HG02885 (cell line): ENCODE measurements around the gene CTSZ.

Source experiments
- ATAC-seq: cut with Tn5 transposase; IDR thresholded peaks from one replicate; pipeline ENCODE4 v1.9.1; 2021; ENCODE audit warnings: mild to moderate bottlenecking; ENCODE audit not compliant: unreplicated experiment, poor library complexity

CTSZ gene

GRCh38 chr20:59001449-59002171 is 5.4 kb downstream of the CTSZ start:
- ATAC-seq, result no peak

GRCh38 chr20:59001068-59001448 is 6.0 kb downstream of the CTSZ start:
- ATAC-seq, result no peak

DNA sequence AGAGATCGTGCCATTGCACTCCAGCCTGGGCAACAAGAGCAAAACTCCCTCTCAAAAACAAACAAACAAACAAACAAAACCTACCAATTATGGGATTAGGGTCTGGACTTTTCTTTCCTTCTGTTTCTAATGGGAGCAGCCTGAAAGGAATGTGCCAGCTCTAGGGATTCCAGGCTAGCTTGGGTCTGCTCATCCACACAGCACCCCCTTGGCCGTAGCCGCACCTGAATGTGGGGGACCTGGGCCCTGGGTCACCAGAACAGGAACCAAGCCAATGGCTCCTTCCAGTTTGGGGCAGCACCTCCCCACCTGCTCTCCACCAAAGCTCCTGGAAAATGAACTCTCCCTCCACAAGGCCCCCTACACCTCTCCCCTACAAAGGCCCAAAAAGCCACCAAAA is 6.7 kb downstream of the CTSZ start:
- no peak for ATAC-seq

- no peak for ATAC-seq
Observed at GRCh38 chr20:58998656-58999055, 8.4 kb downstream of the CTSZ start.

- no peak for ATAC-seq
Observed at GRCh38 chr20:58997141-58997770, 9.8 kb downstream of the CTSZ start.

DNA sequence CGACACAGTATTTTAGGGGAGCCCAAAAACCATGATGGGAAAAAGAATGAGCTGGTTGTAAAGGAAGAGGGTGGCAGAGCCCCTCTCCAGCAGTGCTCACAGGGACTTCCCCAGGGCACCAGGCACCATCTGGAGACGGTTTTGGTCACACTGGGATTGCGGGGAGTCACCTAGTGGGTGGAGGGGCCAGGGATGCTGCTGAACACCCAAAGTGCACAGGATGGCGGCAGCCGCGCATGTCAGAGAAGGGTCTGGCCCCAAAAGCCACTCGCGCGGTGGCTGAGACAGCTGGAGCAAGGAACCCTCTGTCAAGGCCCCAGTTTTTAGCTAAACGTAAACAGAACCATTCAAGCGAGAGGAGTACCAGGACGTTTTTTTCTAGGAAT is 10.8 kb downstream of the CTSZ start:
- ATAC-seq, result no peak

GRCh38 chr20:58995461-58996225 is 11.4 kb downstream of the CTSZ start:
- ATAC-seq, result no peak

DNA sequence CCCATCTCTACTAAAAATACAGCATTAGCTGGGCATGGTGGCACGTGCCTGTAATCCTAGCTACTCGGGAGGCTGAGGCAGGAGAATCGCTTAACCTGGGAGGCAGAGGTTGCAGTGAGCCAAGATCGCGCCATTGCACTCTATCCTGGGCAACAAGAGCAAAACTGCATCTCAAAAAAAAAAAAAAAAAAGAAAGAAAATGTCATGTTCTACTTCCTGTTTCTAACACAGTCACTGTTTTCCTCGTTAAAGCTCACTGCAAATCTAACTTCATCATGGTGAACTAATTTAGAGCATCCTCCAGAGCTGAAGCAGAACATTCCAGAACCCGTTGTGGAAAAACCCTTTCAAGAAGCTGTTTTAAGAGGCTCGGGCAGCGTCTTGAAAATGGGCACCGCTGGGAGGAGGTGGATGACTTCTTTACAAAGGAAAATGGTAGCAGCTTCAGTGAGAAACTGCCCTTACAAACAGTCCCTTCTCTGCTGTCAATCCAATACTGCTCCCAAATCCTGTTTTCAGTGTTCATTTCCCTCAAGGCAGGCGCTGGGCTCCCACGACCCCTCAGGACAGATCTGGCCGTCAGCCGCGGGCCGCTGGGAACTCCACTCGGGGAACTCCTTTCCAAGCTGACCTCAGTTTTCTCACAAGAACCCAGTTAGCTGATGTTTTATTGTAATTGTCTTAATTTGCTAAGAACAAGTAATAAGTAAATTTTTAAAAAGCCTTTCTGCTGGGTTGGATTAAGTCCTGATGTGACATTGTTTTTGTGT is 12.5 kb downstream of the CTSZ start:
- ATAC-seq, result no peak

GRCh38 chr20:58993332-58994248 is 13.5 kb downstream of the CTSZ start:
- no peak for ATAC-seq

- ATAC-seq, result no peak
Observed at GRCh38 chr20:58992911-58993310, 14.1 kb downstream of the CTSZ start.

DNA sequence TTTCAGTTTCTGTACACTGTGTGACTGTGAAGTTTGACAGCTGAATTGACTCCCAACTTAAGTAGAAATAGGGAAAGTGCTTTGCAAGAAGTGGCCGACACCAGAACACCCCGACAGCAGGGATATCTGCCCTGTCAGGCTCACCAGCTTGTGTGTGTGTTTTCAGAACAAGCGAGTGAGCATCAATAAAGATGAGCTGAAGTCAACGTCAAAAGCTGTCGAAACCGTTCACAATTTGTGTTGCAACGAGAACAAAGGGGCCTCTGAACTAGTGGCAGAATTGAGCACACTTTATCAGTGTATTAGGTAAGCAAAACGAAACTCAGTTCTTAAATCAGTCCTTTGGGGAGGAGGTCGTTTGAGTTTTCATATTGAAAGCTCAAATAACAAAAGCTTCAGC is 15.3 kb downstream of the CTSZ start:
- ATAC-seq, result no peak

GRCh38 chr20:58990651-58991445 is 16.2 kb downstream of the CTSZ start:
- no peak for ATAC-seq

GRCh38 chr20:58989196-58989595 is 17.9 kb downstream of the CTSZ start:
- ATAC-seq, result no peak

DNA sequence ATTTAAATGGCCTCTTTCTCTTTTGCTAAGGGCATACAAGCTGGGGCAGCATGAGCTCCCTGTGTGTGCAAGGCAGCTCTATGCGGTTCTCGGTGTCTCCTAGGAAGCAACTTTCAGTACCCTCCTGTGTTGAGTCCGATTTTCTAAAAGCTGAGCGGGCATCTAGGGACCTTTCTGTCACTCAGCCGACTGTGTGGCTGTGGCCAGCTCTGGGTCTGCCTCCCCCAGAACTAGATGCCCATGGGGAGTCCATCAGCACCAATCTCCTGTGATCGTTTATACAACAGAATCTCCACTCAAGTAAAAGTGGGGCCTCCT is 18.5 kb downstream of the CTSZ start:
- ATAC-seq, result no peak

DNA sequence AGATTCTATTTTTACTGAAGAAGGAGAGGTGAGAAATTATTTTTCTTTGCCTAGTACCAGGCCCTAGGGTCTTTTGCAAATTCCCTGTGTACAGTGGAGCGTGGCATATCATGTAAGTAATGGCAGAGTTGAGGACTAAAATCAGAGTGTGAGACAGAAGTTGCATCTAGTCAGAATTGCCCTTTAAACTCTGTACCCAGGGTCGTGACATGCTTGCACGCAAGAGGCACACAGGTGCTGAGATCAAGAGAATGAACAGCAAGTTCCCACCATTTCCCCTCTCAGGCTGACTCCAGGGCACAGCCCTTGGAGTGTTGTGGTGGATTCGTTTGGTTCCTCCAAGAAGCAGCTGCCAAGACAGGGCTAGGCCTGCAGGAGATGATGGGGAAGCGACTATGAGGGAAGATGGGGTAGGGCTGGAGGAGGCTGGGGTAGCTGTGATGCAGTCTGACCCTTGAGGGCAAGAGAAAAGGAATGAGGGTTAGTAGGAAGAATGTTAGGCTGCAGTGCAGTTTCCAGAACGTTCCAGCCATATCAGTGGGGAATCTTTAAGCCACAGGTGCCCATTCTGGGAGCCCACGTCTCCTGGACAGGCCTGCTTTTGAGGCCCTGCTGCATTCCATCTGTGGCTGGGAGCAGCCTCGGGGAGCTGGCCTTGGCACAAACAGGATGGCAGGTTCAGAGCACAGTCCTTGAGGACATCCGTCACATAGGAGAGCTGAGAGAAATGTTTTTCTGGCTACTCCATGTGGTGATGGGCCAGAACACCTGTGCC is 19.1 kb downstream of the CTSZ start:
- no peak for ATAC-seq

DNA sequence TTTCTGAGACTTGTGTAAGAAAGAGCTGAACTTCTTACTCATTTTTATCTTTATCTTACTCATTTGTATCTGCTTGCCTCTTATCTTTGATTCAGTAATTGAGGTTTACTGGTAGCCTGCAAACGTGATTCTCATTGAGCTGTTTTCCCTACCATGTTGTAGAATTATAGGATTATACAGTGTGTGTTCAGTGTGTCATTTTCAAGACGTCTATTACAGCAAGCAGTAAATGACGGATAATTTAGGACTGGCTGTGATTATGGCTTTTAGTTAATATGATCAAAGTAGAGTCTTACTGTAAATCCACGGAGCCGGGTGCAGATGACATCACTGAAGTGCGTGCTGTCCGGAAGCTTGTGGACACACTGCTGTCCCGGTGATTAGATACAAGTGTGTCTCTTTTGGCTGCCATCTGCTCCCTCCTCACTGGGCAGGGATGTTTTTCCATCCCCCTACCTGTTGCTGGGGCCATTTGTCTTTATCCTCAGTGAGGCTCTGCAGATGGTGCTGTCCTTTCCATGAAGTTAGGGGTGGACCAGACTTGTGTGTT is 20.0 kb downstream of the CTSZ start:
- ATAC-seq, result no peak

DNA sequence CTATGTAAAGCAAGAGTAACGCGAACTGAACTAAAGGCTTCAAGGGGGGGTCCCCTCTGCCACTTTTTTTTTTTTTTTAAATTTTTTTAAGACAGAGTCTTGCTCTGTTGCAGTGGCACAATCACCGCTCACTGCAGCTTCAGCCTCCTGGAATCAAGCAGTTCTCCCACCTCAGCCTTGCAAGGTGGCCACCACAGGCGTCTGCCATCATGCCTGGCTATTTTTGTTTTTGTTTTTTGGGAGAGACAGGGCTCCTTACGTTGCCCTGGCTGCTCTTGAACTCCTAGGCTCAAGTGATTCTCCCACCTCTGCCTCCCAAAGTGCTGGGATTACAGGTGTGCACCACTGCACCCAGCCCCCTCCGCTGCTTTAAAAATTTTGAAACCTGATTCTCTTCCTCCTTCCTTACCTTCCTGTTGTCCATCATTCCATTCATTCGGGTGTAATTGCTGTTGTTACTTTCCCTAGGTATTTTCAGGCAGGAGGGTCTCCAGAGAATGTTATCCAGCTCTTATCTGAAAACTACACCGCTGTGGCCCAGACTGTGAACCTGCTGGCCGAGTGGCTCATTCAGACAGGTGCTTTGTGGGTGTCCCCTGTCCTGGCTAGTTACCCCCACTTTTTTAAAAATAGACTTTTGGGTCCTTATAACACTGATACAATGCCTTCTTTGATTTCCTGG is 20.6 kb downstream of the CTSZ start:
- no peak for ATAC-seq

- ATAC-seq, result no peak
Observed at GRCh38 chr20:58985656-58986055, 21.4 kb downstream of the CTSZ start.
